RWPE2 (cell line): ENCODE data around the gene KCNK1.

Experiments used
- ATAC-seq: fragments of 200-7000 bp; cut with Tn5 transposase; 3 replicates; pipeline ENCODE4 v1.9.1; 2021; ENCODE audit warnings: low read depth
- DNase-seq: peaks from one replicate; pipeline ENCODE4 v3.0.0-alpha.2; 2020; ENCODE audit warnings: low spot score
- H3K27ac ChIP-seq: fragments of 450-650 bp; 2 replicates; pipeline ENCODE4 v1.5.1; 2017; ENCODE audit warnings: mild to moderate bottlenecking; ENCODE audit not compliant: poor library complexity, severe bottlenecking
- H3K27me3 ChIP-seq: fragments of 250-450 bp; sonication (Bioruptor Pico); 2 replicates; pipeline ENCODE4 v1.5.1; 2021; ENCODE audit warnings: mild to moderate bottlenecking, moderate library complexity; ENCODE audit not compliant: insufficient read depth, poor library complexity, severe bottlenecking
- H3K36me3 ChIP-seq: fragments of 250-450 bp; sonication (Bioruptor Pico); 2 replicates; pipeline ENCODE4 v1.5.1; 2020; ENCODE audit warnings: low read depth, mild to moderate bottlenecking, moderate library complexity
- H3K4me1 ChIP-seq: fragments of 250-450 bp; sonication (Bioruptor Pico); 2 replicates; pipeline ENCODE4 v1.5.1; 2021; ENCODE audit warnings: mild to moderate bottlenecking, moderate library complexity; ENCODE audit not compliant: insufficient read depth, poor library complexity, severe bottlenecking
- H3K4me3 ChIP-seq: fragments of 250-450 bp; sonication (Bioruptor Pico); 2 replicates; pipeline ENCODE4 v1.5.1; 2021; ENCODE audit warnings: mild to moderate bottlenecking, moderate library complexity; ENCODE audit not compliant: severe bottlenecking
- H3K9me3 ChIP-seq: fragments of 250-450 bp; sonication (Bioruptor Pico); 2 replicates; pipeline ENCODE4 v1.5.1; 2021; ENCODE audit warnings: mild to moderate bottlenecking, moderate library complexity; ENCODE audit not compliant: severe bottlenecking
- CTCF ChIP-seq: fragments of 450-650 bp; IDR thresholded peaks from one replicate; pipeline ENCODE4 v1.5.1; 2017; ENCODE audit warnings: mild to moderate bottlenecking, moderate library complexity; ENCODE audit not compliant: poor library complexity, severe bottlenecking

The KCNK1 gene

GRCh38 chr1:233664253-233664652, 50.3 kb downstream of the KCNK1 start:
- no peak overlapping the region for H3K4me3 ChIP-seq
- H3K4me1 ChIP-seq = peaks cover 19% of the 10 kb centered on the region
- DNase-seq = no peak
- H3K36me3 ChIP-seq = peaks cover 8% of the 10 kb centered on the region; the same call in 1 of the 2 replicates
- 0 out of 3 replicates have a peak, but pooled peaks have one; percentile 23 for ATAC-seq
- no peaks in the 10 kb centered on the region for H3K9me3 ChIP-seq
- no peak for TF ChIP-seq CTCF
- H3K27ac ChIP-seq = no peak overlapping the region
- no peaks in the 10 kb centered on the region for H3K27me3 ChIP-seq

GRCh38 chr1:233664804-233665574, 51.1 kb downstream of the KCNK1 start:
- Histone ChIP-seq H3K4me1 (peaks cover 19% of the 10 kb centered on the region), H3K4me3 (no peak overlapping the region), H3K27me3 (no peaks in the 10 kb centered on the region), H3K9me3 (no peaks in the 10 kb centered on the region), H3K27ac (no peak overlapping the region), H3K36me3 (peaks cover 8% of the 10 kb centered on the region; the same call in 1 of the 2 replicates)
- DNase-seq (no peak), ATAC-seq (no peak)
- TF ChIP-seq CTCF = no peak

GRCh38 chr1:233665575-233666270, 51.8 kb downstream of the KCNK1 start:
- peaks cover 8% of the 10 kb centered on the region; the same call in 1 of the 2 replicates for H3K36me3 ChIP-seq
- no peak for ATAC-seq
- no peaks in the 10 kb centered on the region for H3K9me3 ChIP-seq
- no peak for TF ChIP-seq CTCF
- no peak overlapping the region for H3K27ac ChIP-seq
- no peaks in the 10 kb centered on the region for H3K27me3 ChIP-seq
- DNase-seq = no peak
- peaks cover 19% of the 10 kb centered on the region for H3K4me1 ChIP-seq
- no peak overlapping the region for H3K4me3 ChIP-seq

GRCh38 chr1:233667741-233668140, 53.8 kb downstream of the KCNK1 start:
- no peaks in the 10 kb centered on the region for H3K27me3 ChIP-seq
- H3K27ac ChIP-seq = no peak overlapping the region
- no peak for TF ChIP-seq CTCF
- peaks cover 8% of the 10 kb centered on the region; the same call in 1 of the 2 replicates for H3K36me3 ChIP-seq
- H3K4me1 ChIP-seq = peaks cover 19% of the 10 kb centered on the region
- DNase-seq = no peak
- H3K9me3 ChIP-seq = no peaks in the 10 kb centered on the region
- H3K4me3 ChIP-seq = no peak overlapping the region
- ATAC-seq = no peak
